ENCODE measurements around the gene MYRIP.

The MYRIP gene

GRCh38 chr3:40226636-40227035, 417.2 kb downstream of the MYRIP start:
- Histone ChIP-seq H3K36me3 (ENCODE audit: control insufficient read depth, insufficient read depth, low read length) (no peaks in the 10 kb centered on the region), H3K4me3 (ENCODE audit: extremely low read depth, insufficient read depth, low read length, poor library complexity, severe bottlenecking) (no peak overlapping the region), H3K4me1 (ENCODE audit: control insufficient read depth, insufficient read depth, low read length, poor library complexity, severe bottlenecking) (no peaks in the 10 kb centered on the region), H3K27ac (ENCODE audit: low read depth, low read length, severe bottlenecking) (no peak overlapping the region), H3K9me3 (ENCODE audit: control insufficient read depth, low read length) (no peaks in the 10 kb centered on the region)
- 85 to 88% methylated on average over 4 of the region's 5 CpGs for WGBS, 2 experiments (ENCODE audit: insufficient coverage in 2 of 2)

GRCh38 chr3:40228792-40229350, 419.5 kb downstream of the MYRIP start:
- Histone ChIP-seq H3K4me1 (ENCODE audit: control insufficient read depth, insufficient read depth, low read length, poor library complexity, severe bottlenecking) (no peaks in the 10 kb centered on the region), H3K36me3 (ENCODE audit: control insufficient read depth, insufficient read depth, low read length) (no peaks in the 10 kb centered on the region), H3K9me3 (ENCODE audit: control insufficient read depth, low read length) (no peaks in the 10 kb centered on the region), H3K4me3 (ENCODE audit: extremely low read depth, insufficient read depth, low read length, poor library complexity, severe bottlenecking) (no peak overlapping the region), H3K27ac (ENCODE audit: low read depth, low read length, severe bottlenecking) (no peak overlapping the region)
- 100% methylated on average over 2 of the region's 5 CpGs; no CpG with 5 or more reads in 1 of the 2 experiments for WGBS, 2 experiments (ENCODE audit: insufficient coverage in 2 of 2)

DNA sequence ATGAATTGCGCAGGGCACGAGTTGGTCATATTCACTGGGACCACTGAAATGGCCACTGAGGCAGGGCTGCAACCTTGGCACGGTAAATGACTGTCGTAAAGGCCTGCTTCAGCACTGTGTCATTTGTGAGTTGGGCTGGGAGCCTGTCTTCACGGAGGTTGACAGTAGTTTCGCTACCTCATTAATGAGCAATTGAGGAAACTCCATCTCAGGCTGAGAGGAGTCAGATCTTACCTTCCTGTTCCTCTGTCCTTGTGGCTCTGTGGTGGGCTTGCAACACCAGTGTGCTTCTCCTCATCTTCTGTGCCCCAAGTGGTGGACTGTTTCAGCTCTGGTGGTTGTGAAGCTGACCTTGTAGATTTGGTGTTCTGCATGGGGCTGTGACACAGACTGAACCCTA, 420.0 kb downstream of the MYRIP start:
- Histone ChIP-seq H3K27ac (ENCODE audit: low read depth, low read length, severe bottlenecking) (no peak overlapping the region), H3K9me3 (ENCODE audit: control insufficient read depth, low read length) (no peaks in the 10 kb centered on the region)

DNA sequence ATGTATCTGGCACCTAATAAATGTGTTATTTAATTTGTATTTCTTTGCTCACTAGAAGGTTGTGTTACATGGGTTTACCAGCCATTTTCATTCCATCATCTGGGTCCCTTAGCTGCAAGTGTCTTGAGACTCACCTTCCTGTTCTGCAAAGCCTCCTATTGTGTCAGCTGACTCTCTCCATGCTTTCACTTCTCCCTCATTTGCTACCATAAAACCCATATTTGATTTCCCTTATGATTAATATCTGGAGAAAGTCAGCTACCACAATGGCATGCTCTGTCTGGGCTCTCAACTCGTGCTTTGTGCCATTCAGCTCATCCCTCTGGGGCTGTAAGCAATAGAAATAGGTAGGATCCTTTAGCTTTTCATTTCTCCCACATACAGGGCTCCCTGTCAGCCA, 420.6 kb downstream of the MYRIP start:
- Histone ChIP-seq H3K4me3 (ENCODE audit: extremely low read depth, insufficient read depth, low read length, poor library complexity, severe bottlenecking) (no peak overlapping the region), H3K27ac (ENCODE audit: low read depth, low read length, severe bottlenecking) (no peak overlapping the region), H3K36me3 (ENCODE audit: control insufficient read depth, insufficient read depth, low read length) (no peaks in the 10 kb centered on the region), H3K9me3 (ENCODE audit: control insufficient read depth, low read length) (no peaks in the 10 kb centered on the region), H3K4me1 (ENCODE audit: control insufficient read depth, insufficient read depth, low read length, poor library complexity, severe bottlenecking) (no peaks in the 10 kb centered on the region)
- WGBS, 2 experiments (ENCODE audit: insufficient coverage in 2 of 2) = 67 to 80% methylated on average over 1 of the region's 1 CpG

More for the DNA sequence above, 420.0 kb downstream of the MYRIP start:
- Histone ChIP-seq H3K4me1 (ENCODE audit: control insufficient read depth, insufficient read depth, low read length, poor library complexity, severe bottlenecking) (no peaks in the 10 kb centered on the region), H3K36me3 (ENCODE audit: control insufficient read depth, insufficient read depth, low read length) (no peaks in the 10 kb centered on the region), H3K4me3 (ENCODE audit: extremely low read depth, insufficient read depth, low read length, poor library complexity, severe bottlenecking) (no peak overlapping the region)
- WGBS, 2 experiments (ENCODE audit: insufficient coverage in 2 of 2) = 82 to 91% methylated on average over 6 of the region's 6 CpGs

DNA sequence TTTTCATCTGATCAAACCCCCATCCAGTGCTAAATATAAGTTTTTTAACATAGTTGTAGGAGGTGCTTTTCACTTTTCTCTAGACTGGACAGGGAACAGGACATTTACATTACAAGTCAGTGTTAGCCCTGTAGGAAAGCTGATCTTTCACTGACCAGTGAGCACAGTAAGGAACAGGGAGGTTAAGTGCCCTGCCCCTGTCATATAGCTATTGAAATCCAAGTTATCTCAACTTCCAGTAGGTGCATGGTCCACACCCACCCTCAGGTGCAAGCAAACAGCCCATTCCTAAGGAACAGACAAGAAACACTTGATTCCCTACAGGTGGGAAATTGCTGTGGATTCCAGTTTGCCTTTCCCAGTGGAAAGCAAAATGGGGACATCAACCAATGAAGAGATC, 421.0 kb downstream of the MYRIP start:
- H3K27ac ChIP-seq (ENCODE audit: low read depth, low read length, severe bottlenecking) = no peak overlapping the region

GRCh38 chr3:40232626-40233025, 423.2 kb downstream of the MYRIP start:
- H3K4me1 ChIP-seq (ENCODE audit: control insufficient read depth, insufficient read depth, low read length, poor library complexity, severe bottlenecking) = no peaks in the 10 kb centered on the region
- no peaks in the 10 kb centered on the region for H3K9me3 ChIP-seq (ENCODE audit: control insufficient read depth, low read length)
- no peak overlapping the region for H3K4me3 ChIP-seq (ENCODE audit: extremely low read depth, insufficient read depth, low read length, poor library complexity, severe bottlenecking)
- H3K36me3 ChIP-seq (ENCODE audit: control insufficient read depth, insufficient read depth, low read length) = no peaks in the 10 kb centered on the region
- H3K27ac ChIP-seq (ENCODE audit: low read depth, low read length, severe bottlenecking) = no peak overlapping the region
- 77 to 90% methylated on average over 2 of the region's 2 CpGs for WGBS, 2 experiments (ENCODE audit: insufficient coverage in 2 of 2)

More for the DNA sequence above, 421.0 kb downstream of the MYRIP start:
- Histone ChIP-seq H3K36me3 (ENCODE audit: control insufficient read depth, insufficient read depth, low read length) (no peaks in the 10 kb centered on the region), H3K4me3 (ENCODE audit: extremely low read depth, insufficient read depth, low read length, poor library complexity, severe bottlenecking) (no peak overlapping the region), H3K4me1 (ENCODE audit: control insufficient read depth, insufficient read depth, low read length, poor library complexity, severe bottlenecking) (no peaks in the 10 kb centered on the region), H3K9me3 (ENCODE audit: control insufficient read depth, low read length) (no peaks in the 10 kb centered on the region)

DNA sequence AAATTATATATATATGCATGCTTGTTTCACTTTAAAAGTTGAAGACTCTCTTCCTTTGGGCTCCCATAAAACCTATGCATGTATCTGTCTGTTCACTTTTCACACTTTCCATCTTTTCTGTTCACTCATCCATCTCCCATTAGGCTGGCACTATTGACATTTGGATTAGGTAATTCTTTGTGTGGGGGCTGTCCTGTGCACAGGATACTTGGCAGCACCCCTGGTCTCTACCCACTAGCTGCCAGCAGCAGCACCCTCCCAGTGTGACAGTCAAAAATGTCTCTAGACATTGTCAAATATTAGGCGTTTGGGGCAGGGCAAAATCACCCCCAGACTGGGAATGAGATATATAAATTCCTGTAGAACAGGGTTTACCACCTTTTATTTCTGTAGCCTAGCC, 427.8 kb downstream of the MYRIP start:
- no peak overlapping the region for H3K27ac ChIP-seq (ENCODE audit: low read depth, low read length, severe bottlenecking)
- H3K9me3 ChIP-seq (ENCODE audit: control insufficient read depth, low read length) = no peaks in the 10 kb centered on the region
- H3K4me1 ChIP-seq (ENCODE audit: control insufficient read depth, insufficient read depth, low read length, poor library complexity, severe bottlenecking) = no peaks in the 10 kb centered on the region
- no peaks in the 10 kb centered on the region for H3K36me3 ChIP-seq (ENCODE audit: control insufficient read depth, insufficient read depth, low read length)
- H3K4me3 ChIP-seq (ENCODE audit: extremely low read depth, insufficient read depth, low read length, poor library complexity, severe bottlenecking) = no peak overlapping the region
- no CpG with 5 or more reads among the region's 1 CpG for WGBS, 2 experiments (ENCODE audit: insufficient coverage in 2 of 2)

DNA sequence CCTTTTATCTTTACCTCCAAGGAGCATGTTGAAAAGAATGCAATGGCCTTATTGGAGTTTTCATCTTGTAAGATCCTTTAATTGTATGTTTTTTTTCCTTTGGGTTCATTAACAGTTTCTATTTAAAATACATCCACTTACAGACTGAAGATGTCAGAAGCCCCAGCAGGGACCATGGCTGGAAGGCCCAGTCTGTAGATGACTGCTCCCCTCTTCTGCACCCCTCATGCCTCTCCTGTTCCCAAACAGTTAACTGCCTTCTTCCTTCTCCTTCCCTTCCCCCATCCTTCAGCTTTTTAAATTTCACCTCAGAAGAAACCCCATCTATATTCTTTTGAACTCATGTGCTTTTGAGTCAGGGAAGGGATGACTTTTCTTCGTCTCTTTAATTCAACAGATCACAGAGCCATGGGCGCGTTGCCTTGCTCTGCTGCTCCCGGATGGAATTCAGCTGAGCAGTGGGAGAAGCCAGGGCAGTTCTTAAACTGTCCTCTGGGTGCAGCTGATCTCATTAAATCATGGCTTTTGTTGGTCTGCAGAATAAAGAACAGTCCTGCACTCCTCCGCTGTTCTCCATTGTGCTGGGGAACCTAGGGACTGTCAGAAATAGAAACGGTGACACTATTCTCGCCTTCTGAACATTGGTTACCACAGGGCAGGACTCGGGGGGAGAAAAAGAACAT, 428.6 kb downstream of the MYRIP start:
- 40 to 60% methylated on average over 5 of the region's 8 CpGs for WGBS, 2 experiments (ENCODE audit: insufficient coverage in 2 of 2)

GRCh38 chr3:40240921-40241320, 431.5 kb downstream of the MYRIP start:
- Histone ChIP-seq H3K27ac (ENCODE audit: low read depth, low read length, severe bottlenecking) (no peak overlapping the region), H3K36me3 (ENCODE audit: control insufficient read depth, insufficient read depth, low read length) (no peaks in the 10 kb centered on the region), H3K9me3 (ENCODE audit: control insufficient read depth, low read length) (no peaks in the 10 kb centered on the region), H3K4me1 (ENCODE audit: control insufficient read depth, insufficient read depth, low read length, poor library complexity, severe bottlenecking) (no peaks in the 10 kb centered on the region), H3K4me3 (ENCODE audit: extremely low read depth, insufficient read depth, low read length, poor library complexity, severe bottlenecking) (no peak overlapping the region)
- 86 to 88% methylated on average over 1 of the region's 1 CpG for WGBS, 2 experiments (ENCODE audit: insufficient coverage in 2 of 2)

More for the DNA sequence above, 428.6 kb downstream of the MYRIP start:
- H3K36me3 ChIP-seq (ENCODE audit: control insufficient read depth, insufficient read depth, low read length) = no peaks in the 10 kb centered on the region
- H3K4me3 ChIP-seq (ENCODE audit: extremely low read depth, insufficient read depth, low read length, poor library complexity, severe bottlenecking) = no peak overlapping the region
- no peaks in the 10 kb centered on the region for H3K4me1 ChIP-seq (ENCODE audit: control insufficient read depth, insufficient read depth, low read length, poor library complexity, severe bottlenecking)
- H3K9me3 ChIP-seq (ENCODE audit: control insufficient read depth, low read length) = no peaks in the 10 kb centered on the region
- H3K27ac ChIP-seq (ENCODE audit: low read depth, low read length, severe bottlenecking) = no peak overlapping the region

- no peaks in the 10 kb centered on the region for H3K9me3 ChIP-seq (ENCODE audit: control insufficient read depth, low read length)
Observed at GRCh38 chr3:40242216-40242615, 432.8 kb downstream of the MYRIP start.

DNA sequence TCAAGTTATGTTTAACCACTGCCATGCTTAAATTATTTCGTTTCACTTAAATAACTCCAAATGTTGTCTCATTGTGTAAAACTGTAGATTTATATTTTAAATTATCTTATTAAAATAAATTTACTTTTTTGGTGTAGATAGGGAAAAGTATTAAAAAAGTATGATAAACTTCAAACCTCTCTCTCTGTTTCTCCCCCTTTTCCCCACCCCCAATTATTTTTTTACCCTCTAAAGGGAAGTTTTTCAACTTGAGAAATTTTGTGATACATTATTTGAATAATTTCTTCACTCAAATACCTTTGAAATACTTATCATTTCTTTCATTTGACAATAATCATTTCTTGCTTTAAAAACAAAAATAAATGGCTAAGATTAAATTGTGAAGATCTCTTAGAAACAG, 433.2 kb downstream of the MYRIP start:
- H3K9me3 ChIP-seq (ENCODE audit: control insufficient read depth, low read length) = no peaks in the 10 kb centered on the region
- no peak overlapping the region for H3K4me3 ChIP-seq (ENCODE audit: extremely low read depth, insufficient read depth, low read length, poor library complexity, severe bottlenecking)
- H3K36me3 ChIP-seq (ENCODE audit: control insufficient read depth, insufficient read depth, low read length) = no peaks in the 10 kb centered on the region
- no peak overlapping the region for H3K27ac ChIP-seq (ENCODE audit: low read depth, low read length, severe bottlenecking)
- WGBS, 2 experiments (ENCODE audit: insufficient coverage in 2 of 2) = no CpG with 5 or more reads among the region's 1 CpG
- H3K4me1 ChIP-seq (ENCODE audit: control insufficient read depth, insufficient read depth, low read length, poor library complexity, severe bottlenecking) = no peaks in the 10 kb centered on the region

More at GRCh38 chr3:40242216-40242615, 432.8 kb downstream of the MYRIP start:
- H3K27ac ChIP-seq (ENCODE audit: low read depth, low read length, severe bottlenecking) = no peak overlapping the region
- no peaks in the 10 kb centered on the region for H3K36me3 ChIP-seq (ENCODE audit: control insufficient read depth, insufficient read depth, low read length)
- no peaks in the 10 kb centered on the region for H3K4me1 ChIP-seq (ENCODE audit: control insufficient read depth, insufficient read depth, low read length, poor library complexity, severe bottlenecking)
- no peak overlapping the region for H3K4me3 ChIP-seq (ENCODE audit: extremely low read depth, insufficient read depth, low read length, poor library complexity, severe bottlenecking)
- no CpG with 5 or more reads among the region's 1 CpG for WGBS, 2 experiments (ENCODE audit: insufficient coverage in 2 of 2)

Measured in mesodermal cell (in vitro differentiated cells).